ENCODE results near the gene BCAS3. TPM values are rescaled to one million over a fixed set of nuclear protein-coding genes. Genes with fewer than 3 reads are reported as not detected.

Gene BCAS3
- total and polyA plus RNA-seq, 4 donors = 5.8 to 24.6 (median 10.1) TPM

DNA sequence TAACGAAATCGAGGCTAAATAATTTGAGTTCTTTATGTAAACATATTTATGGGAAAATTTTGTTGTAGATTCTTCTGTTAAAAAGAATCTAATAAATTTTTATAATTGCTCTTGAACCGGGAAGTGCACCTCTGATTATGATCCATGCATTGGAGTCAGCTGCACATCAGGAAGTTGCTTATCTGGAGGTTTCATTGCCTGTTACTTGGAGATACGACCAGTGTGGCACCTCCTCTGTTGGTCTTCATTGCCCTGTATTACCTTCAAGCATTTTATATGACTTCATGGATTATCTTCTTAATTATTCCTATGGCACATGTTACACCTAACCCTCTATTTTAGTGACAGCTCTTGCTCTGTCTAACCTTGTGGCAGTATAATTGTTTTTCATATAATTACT lies 409.4 kb downstream of the BCAS3 start:
- TF ChIP-seq, protein P1, sequence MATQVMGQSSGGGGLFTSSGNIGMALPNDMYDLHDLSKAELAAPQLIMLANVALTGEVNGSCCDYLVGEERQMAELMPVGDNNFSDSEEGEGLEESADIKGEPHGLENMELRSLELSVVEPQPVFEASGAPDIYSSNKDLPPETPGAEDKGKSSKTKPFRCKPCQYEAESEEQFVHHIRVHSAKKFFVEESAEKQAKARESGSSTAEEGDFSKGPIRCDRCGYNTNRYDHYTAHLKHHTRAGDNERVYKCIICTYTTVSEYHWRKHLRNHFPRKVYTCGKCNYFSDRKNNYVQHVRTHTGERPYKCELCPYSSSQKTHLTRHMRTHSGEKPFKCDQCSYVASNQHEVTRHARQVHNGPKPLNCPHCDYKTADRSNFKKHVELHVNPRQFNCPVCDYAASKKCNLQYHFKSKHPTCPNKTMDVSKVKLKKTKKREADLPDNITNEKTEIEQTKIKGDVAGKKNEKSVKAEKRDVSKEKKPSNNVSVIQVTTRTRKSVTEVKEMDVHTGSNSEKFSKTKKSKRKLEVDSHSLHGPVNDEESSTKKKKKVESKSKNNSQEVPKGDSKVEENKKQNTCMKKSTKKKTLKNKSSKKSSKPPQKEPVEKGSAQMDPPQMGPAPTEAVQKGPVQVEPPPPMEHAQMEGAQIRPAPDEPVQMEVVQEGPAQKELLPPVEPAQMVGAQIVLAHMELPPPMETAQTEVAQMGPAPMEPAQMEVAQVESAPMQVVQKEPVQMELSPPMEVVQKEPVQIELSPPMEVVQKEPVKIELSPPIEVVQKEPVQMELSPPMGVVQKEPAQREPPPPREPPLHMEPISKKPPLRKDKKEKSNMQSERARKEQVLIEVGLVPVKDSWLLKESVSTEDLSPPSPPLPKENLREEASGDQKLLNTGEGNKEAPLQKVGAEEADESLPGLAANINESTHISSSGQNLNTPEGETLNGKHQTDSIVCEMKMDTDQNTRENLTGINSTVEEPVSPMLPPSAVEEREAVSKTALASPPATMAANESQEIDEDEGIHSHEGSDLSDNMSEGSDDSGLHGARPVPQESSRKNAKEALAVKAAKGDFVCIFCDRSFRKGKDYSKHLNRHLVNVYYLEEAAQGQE (IDR thresholded peaks at IDR 0.05) = no peak
- H3K4me3 ChIP-seq (ENCODE audit: low read depth in 1 of 3, low read length in 3 of 3) = no peak overlapping the region
- H3K9ac ChIP-seq (ENCODE audit: low read depth in 1 of 2, low read length in 2 of 2) = no peak overlapping the region
- no peak for DNase-seq (ENCODE audit: low spot score)
- no peaks in the 10 kb centered on the region for H3K36me3 ChIP-seq (ENCODE audit: control insufficient read depth in 4 of 4, insufficient read depth in 3 of 4, low read depth in 1 of 4, low read length in 3 of 4)
- H3K4me1 ChIP-seq (ENCODE audit: control insufficient read depth in 4 of 4, insufficient read depth in 4 of 4, low read length in 3 of 4) = no peaks in the 10 kb centered on the region
- no peaks in the 10 kb centered on the region for H3K27me3 ChIP-seq (ENCODE audit: control insufficient read depth in 4 of 4, insufficient read depth in 4 of 4, low read length in 3 of 4)
- H3K9me3 ChIP-seq (ENCODE audit: control insufficient read depth in 4 of 4, low read length in 3 of 4) = peaks cover 0 to under 1% (median 0%) of the 10 kb centered on the region in 4 donors
- H3K27ac ChIP-seq (ENCODE audit: low read depth in 1 of 2, low read length in 2 of 2) = no peak overlapping the region
- WGBS = 85% methylated on average over 4 of the region's 4 CpGs

DNA sequence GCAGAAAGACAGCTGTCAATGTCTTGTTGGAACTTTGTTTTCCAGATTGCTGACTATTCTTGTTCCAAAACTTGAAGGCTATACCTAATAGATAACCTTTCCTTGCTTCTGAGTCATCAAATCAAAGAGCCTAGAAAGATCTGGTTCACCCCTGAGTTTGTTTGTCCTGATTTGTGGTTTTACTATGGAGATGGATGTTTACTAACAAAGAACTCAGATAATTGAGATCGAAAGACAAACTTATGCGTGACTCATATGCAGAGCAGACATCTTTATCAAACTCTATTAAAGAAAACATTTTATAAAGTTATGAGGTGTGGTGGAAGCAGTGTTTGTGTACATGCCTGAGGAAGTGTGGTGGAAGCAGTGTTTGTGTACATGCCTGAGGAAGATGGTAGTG lies 410.9 kb downstream of the BCAS3 start:
- no peak for DNase-seq (ENCODE audit: low spot score)
- 95% methylated on average over 2 of the region's 2 CpGs for WGBS
- Histone ChIP-seq H3K4me3 (ENCODE audit: low read depth in 1 of 3, low read length in 3 of 3) (no peak overlapping the region), H3K4me1 (ENCODE audit: control insufficient read depth in 4 of 4, insufficient read depth in 4 of 4, low read length in 3 of 4) (no peaks in the 10 kb centered on the region), H3K36me3 (ENCODE audit: control insufficient read depth in 4 of 4, insufficient read depth in 3 of 4, low read depth in 1 of 4, low read length in 3 of 4) (no peaks in the 10 kb centered on the region), H3K9me3 (ENCODE audit: control insufficient read depth in 4 of 4, low read length in 3 of 4) (peaks cover 0 to 6% (median 0%) of the 10 kb centered on the region in 4 donors), H3K27ac (ENCODE audit: low read depth in 1 of 2, low read length in 2 of 2) (no peak overlapping the region), H3K27me3 (ENCODE audit: control insufficient read depth in 4 of 4, insufficient read depth in 4 of 4, low read length in 3 of 4) (no peaks in the 10 kb centered on the region), H3K9ac (ENCODE audit: low read depth in 1 of 2, low read length in 2 of 2) (no peak overlapping the region)
- TF ChIP-seq YY1 (IDR thresholded peaks at IDR 0.05) (no peak), GABPA (IDR thresholded peaks at IDR 0.05 in 1 of 2, conservative IDR thresholded peaks at IDR 0.05 in 1 of 2) (no peak), TAF1 (conservative IDR thresholded peaks at IDR 0.05) (no peak), MAX (IDR thresholded peaks at IDR 0.05) (no peak), HNF4A (conservative IDR thresholded peaks at IDR 0.05) (no peak), NR2F2 (IDR thresholded peaks at IDR 0.05) (no peak), JUND (IDR thresholded peaks at IDR 0.05) (no peak), SP1 (IDR thresholded peaks at IDR 0.05) (no peak), EGR1 (IDR thresholded peaks at IDR 0.05; ENCODE audit: low read depth in 2 of 2) (no peak), CTCF (IDR thresholded peaks at IDR 0.05; ENCODE audit: low read depth, low read length, missing input control) (no peak)
- TF ChIP-seq, protein P2, sequence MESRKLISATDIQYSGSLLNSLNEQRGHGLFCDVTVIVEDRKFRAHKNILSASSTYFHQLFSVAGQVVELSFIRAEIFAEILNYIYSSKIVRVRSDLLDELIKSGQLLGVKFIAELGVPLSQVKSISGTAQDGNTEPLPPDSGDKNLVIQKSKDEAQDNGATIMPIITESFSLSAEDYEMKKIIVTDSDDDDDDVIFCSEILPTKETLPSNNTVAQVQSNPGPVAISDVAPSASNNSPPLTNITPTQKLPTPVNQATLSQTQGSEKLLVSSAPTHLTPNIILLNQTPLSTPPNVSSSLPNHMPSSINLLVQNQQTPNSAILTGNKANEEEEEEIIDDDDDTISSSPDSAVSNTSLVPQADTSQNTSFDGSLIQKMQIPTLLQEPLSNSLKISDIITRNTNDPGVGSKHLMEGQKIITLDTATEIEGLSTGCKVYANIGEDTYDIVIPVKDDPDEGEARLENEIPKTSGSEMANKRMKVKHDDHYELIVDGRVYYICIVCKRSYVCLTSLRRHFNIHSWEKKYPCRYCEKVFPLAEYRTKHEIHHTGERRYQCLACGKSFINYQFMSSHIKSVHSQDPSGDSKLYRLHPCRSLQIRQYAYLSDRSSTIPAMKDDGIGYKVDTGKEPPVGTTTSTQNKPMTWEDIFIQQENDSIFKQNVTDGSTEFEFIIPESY (IDR thresholded peaks at IDR 0.05) = no peak
- TF ChIP-seq, protein P1 (IDR thresholded peaks at IDR 0.05) = no peak
